ENCODE measurements around the gene FAM114A2.

FAM114A2 gene

DNA sequence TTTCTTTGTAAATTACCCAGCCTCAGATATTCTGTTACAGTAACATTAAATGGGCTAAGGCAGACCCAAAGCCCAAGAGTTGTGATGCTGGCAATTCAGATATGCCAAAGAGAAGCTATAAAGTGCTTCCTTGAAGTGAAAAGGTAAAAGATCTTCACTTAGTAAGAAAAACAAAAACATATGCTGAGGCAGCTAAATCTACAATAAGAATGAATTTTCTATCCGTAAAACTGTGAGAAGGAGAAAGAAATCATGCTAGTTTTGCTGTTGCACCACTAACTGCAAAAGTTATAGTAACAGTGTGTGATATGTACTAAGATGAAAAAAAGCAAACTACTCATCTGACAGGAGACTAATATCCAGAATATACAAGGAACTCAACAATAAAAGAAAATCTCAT, 39.9 kb downstream of the FAM114A2 start:
- no peak for DNase-seq (ENCODE audit: low read depth)
- H3K4me3 ChIP-seq (ENCODE audit: low read depth, low read length): no peak overlapping the region

DNA sequence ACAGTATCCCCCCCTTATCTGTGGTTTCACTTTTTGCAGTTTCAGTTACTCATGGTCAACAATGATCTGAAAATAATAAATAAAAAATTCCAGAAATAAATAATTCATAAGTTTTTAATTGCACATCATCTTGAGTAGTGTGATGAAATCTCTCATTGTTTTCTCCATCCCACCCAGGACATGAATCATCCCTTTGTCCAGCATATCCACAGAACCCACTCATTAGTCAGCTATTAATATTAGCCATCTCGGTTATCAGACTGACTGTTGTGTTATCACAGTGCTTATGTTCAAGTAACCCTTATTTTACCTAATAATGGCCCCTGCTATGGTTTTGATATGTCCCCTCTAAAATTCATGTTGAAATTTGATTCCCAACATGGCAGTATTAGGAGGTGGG, 40.7 kb downstream of the FAM114A2 start:
- DNase-seq (ENCODE audit: low read depth): no peak
- H3K4me3 ChIP-seq (ENCODE audit: low read depth, low read length): no peak overlapping the region

DNA sequence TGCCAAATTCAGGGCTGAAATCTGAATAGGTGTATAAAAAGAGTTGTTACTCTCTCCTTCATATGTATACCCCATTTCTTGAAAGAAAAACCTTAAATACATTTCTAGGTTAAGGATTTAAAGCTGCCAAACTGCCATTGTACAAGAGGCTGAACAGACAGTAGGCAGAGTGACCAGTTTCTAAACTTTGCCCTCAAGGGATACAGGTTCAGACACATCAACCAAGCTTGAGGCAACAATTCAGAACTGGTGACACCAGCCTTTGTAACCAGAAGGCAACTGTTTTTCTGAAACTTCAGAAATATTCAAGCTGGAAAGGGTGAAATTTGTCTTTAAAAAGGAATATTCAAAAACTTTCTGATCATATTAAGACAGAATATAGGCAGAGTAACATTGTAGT, 47.5 kb downstream of the FAM114A2 start:
- H3K4me3 ChIP-seq (ENCODE audit: low read depth, low read length): no peak overlapping the region
- DNase-seq (ENCODE audit: low read depth): no peak

DNA sequence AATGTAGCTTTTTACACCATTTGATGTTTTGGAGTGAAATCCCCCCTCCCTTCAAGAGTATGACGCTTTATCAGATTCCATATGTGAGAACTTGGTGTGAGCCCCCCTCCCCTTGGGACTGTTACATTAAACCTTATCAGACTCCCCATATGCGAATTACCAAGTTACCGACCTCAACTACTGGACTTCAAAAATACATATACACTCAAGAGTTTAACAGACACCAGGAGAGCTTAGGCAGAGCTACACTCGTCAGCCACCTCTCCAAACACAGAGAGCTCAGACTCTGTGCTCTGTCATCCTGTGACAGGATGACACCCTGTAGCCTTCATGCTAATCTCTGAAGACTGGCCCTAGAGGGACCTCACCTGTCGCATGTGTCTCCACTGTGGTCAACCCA, 50.2 kb downstream of the FAM114A2 start:
- DNase-seq (ENCODE audit: low read depth): no peak
- no peak overlapping the region for H3K4me3 ChIP-seq (ENCODE audit: low read depth, low read length)

DNA sequence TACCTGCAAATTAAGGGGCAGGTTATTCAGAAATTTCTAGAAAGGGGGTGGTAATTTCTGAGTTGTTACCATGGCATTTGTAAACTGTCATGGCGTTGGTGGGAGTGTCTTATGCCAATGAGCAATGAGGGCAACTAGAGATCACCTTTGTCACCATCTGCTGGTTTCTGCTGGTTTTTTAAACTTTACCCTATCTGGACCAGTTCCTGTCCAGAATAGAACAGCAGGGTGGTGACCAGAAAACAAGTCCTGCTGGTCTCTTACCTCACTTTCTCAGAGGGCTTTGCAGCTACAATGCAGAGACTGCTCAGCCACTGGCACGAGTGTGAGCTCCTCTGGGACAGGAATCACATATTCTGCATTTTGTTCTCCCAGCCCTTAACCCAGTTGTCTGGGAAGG, 51.4 kb downstream of the FAM114A2 start:
- no peak overlapping the region for H3K4me3 ChIP-seq (ENCODE audit: low read depth, low read length)
- DNase-seq (ENCODE audit: low read depth): no peak

DNA sequence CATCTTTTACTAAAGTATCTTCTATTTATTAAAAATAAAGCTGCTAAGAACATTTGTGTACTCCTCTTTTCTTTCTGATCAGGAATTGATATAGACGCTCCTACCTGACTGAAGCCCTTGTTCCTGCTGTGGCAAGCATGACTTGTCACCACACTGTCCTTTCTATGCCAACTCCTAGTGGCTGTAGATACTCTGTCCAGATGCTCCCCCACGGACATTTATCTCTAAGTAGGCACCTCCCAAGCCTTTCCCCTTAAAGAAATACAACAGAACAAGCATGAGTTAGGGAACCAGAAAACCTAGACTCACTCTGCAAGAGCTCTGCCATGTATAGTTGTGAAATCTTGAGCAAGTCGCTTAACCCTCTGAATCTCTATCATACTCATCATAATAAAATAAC, 53.2 kb downstream of the FAM114A2 start:
- H3K4me3 ChIP-seq (ENCODE audit: low read depth, low read length): no peak overlapping the region
- no peak for DNase-seq (ENCODE audit: low read depth)

DNA sequence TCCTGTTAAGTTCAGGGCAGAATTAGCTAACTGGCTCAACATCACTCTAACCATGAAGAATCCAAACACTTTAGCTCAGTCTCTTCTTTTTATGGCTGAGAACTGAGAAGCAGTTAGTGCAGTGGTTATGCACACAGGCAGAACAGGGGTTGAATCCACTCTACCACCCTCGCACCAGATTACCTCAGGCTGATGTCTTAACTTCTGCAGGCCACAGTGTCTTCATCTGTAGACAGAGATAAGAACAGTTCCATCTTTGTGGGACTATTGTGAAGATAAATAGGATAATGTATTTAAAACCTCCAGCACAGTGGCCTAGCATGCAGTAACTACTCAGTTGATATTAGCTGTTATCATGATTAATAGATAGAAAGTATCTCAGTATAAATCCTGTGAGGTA, 54.8 kb downstream of the FAM114A2 start:
- DNase-seq (ENCODE audit: low read depth): no peak
- no peak overlapping the region for H3K4me3 ChIP-seq (ENCODE audit: low read depth, low read length)

DNA sequence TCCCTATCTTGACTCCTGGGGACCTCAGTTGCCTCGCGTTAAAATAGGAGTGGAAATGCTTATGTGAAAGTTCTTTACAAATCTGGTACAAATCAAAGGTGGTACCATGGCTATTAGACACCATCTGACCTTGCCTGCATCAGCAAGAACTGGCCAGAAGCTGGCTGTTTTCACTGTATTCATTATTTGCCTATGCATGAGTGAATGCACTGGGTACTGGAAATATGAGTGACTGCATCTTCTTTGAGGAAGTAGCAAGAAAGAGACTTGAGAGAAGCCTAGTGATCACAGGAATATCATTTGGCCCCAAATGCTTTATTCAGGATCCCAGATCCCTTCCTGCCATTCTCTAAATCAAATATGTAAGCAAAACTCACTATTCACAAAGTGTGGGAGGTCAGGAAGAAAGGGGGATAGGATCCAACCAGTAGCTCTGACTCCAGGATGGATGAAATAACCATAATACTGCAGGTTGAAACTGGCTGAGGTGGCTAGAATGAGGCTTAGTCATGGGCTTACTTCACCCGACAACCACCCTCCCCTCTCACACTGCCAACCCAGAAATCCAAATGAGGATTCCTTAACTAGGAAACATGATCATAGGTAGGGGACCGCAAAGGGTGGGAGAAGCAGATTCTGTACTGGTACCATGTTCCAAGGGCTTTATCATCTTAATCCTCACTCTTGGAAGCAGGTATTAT, 56.7 kb downstream of the FAM114A2 start:
- DNase-seq (ENCODE audit: low read depth): no peak
- H3K4me3 ChIP-seq (ENCODE audit: low read depth, low read length): no peak overlapping the region

DNA sequence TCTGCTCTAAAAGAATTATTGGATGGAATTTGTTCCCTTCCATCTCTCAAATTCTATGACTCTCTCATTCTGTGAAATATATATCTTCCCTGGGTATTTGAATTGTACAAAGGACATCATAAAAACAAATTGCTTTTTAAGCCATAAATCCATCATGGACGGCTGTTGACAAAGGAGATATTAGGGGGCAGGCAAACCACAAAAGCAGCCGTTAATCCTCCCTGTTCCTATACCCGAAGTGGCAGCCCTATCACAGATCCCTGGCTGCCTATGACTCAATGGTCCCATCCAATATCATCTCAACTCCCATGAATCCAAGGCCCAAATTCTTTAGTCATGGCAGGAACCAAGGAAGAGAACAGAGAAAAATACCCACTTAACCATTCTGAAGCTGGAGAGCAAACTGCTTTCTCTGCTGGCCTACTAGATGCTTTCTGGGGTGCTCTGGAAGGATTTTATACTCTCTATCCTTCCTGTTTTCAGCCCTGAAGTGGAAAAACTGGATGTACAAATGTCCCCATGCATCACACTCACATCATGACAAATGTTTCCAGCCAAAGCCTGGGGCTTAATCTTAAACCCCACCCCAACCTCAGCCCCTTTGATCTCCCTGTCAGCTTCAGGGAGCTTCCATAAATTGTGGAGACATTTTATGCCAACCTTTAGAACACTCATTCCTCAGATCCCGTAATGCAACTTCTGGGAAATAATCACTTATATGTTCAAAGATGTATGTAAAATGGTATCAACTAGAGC, 59.5 kb downstream of the FAM114A2 start:
- DNase-seq (ENCODE audit: low read depth): no peak
- H3K4me3 ChIP-seq (ENCODE audit: low read depth, low read length): no peak overlapping the region

DNA sequence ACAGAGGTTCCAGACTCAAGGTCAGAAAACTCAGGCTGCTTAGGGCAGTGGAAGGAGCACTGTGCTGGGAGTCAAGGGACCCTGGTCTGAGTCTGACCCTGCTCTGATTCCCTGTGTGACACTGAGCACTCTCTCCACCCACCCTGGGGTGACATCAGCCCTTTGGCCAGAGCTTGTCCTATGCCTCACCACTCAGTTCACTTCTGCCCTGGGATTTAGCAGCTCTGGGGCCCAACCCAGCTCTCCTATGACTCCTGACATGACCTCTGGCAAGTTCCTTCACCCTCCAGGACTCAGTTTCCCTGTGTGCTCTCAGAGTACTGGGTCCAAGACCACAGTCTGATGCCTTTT, 63.9 kb downstream of the FAM114A2 start:
- no peak for DNase-seq (ENCODE audit: low read depth)

DNA sequence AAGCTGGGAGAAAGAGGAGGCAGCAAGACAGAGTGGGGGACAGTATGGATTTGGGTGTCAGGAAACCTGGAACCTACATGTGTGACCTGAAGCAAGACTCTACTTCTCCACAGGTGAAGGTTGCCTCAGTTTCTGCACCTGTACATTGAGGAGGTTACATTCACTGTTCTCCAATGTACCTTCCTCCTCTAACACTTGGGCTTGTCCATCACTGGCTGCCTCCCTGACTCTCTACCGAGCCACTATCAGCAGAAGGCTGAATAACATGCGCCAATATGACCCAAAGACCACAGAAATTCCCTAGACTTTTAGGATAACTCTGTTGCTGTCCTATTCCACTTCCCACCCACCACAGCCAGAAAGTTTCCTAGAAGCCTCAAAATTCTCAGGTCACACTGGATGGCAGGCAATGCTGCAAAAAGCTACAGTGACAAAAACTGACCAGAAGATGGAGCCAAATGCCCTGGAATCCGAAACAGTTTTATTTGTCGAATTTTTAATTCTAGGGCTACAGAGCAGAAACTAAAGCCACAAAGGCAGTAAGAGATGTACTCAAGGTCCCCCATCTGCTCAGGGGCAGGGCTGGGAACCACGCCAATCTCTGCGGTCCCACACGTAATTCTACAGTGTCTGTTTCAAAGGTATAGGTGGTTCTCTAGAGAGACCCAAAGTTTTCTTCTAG, 64.4 kb downstream of the FAM114A2 start:
- no peak for DNase-seq (ENCODE audit: low read depth)
- no peak overlapping the region for H3K4me3 ChIP-seq (ENCODE audit: low read depth, low read length)

More for the DNA sequence above, 63.9 kb downstream of the FAM114A2 start:
- no peak overlapping the region for H3K4me3 ChIP-seq (ENCODE audit: low read depth, low read length)

DNA sequence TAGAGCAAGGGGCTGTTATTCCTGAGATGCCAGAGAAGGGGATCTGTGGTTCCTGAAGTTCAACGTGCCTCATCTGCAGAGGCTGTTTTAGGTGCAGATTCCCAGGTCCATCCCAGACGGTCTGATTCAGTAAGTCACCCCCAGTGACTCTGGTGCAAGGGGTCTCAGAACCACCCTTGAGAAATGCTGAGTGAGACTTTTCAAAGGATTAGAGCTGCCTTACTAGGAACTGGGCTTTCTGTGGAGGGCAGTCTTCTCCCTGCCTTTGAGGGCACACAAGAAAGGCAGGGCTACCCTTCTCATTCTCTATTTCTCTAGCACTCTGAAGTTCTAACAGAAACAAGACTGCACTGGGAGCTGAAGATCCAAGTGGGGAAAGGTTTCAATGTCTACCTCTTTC, 66.5 kb downstream of the FAM114A2 start:
- no peak for DNase-seq (ENCODE audit: low read depth)
- no peak overlapping the region for H3K4me3 ChIP-seq (ENCODE audit: low read depth, low read length)

DNA sequence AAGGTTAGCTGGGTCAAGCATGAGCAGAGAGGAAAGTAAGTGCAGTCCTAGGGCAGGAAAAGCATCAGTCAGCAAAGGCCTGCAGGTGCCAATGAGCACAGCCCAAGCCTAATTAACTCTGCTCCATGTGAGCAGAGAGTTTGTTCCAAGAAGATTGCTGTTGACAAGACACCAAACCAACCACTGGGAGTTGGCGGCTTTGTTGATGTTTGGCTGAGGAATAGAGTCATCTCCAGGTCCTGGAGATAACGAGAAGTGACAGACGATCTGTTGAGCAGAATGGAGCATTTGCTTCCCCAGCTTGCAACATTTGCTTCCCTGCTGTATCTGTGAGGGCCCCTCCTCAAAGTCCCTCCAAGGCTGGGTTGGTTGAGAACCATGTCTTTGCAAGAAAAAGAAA, 68.2 kb downstream of the FAM114A2 start:
- H3K4me3 ChIP-seq (ENCODE audit: low read depth, low read length): no peak overlapping the region
- no peak for DNase-seq (ENCODE audit: low read depth)

DNA sequence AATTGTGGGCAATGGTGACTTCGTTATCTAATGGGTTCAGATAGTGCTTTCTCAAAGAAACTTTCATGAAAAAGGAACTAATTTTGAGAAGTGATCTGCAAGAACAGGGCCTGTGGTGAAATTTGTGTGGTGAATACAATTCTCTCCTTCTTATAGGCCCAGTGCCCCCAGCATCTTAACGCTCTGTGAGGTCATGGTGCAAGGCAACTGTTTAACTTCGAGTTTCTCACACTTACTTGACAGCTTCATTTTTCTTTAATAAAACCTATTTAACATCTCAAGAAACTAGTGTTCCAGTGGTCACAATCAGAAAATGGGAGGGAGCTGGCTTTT, 69.2 kb downstream of the FAM114A2 start:
- H3K4me3 ChIP-seq (ENCODE audit: low read depth, low read length): no peak overlapping the region
- DNase-seq (ENCODE audit: low read depth): no peak

DNA sequence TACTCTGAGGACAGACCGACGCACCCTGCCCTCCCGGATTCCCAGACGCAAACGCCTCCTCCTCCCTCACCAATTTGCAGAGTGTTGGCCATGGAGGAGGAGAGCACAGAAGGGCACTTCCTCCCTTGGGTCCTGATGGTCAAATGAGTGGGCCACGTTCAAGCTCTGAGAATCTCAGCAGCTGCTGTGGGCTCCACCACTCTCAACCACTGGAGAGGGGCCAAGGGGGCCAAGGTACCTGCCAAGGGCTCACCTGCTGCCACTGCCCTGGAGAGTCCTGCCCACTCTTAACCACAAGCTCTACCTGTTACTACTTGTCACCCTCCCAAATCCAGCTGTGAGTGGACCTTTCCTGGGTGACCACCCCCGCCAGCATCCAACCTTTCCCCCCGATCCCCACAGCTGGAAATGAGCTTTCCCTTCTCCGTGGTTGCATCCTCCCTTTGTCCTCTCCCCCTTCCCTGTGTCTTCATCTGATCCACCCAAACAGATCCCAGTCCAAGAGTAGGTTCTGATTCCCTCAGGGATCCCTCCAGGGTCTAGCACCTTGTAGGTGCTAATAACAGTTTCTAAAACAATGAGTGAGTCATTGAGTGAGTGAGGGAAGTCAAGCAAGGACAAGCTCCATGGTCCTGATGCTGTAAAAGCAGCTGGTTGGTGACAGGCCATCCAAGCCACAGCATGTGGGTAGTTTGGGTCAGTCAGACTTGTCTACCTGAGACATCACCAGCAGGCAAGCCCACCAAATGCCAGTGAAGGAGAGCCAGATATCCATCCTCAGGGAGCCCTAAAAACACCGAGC, 69.7 kb downstream of the FAM114A2 start:
- no peak overlapping the region for H3K4me3 ChIP-seq (ENCODE audit: low read depth, low read length)
- DNase-seq (ENCODE audit: low read depth): no peak

DNA sequence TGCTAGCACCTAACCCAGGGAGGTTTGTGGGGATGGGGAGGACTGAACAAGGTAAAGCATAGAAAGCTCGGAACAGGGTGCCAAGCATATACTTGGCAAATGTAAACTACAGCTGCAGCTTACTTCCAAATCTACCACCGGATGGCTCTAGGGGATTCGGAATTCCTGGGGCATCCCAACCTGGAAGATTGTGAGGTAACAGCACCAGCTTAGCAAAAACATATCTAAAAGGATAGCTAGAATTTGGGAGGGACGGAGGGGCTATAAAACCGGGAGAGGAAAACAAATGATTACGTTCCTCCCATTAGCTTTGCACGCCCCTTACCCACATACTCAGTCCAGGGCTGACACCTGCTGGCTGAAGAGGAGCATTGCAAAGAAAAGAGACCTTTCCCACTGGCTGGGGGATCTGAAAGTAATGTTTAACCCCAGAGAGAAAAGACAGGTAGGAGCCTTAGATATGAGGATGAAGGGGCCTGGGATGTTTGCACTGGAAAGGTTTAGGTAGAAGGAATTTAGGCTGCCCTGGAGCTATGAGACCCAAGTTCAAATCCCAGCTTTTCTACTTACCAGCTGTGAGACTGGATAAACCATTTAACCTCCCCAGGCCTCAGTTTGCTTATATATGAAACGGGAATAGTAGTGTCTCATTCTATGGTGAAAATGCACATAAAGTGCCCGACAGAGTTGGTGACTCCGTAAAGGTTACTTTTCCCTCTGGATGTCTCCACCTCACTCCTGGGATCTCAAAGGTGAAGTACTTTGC, 73.6 kb downstream of the FAM114A2 start:
- peak overlapping the region; percentile 20 for H3K4me3 ChIP-seq (ENCODE audit: low read depth, low read length)
- DNase-seq (ENCODE audit: low read depth): no peak

DNA sequence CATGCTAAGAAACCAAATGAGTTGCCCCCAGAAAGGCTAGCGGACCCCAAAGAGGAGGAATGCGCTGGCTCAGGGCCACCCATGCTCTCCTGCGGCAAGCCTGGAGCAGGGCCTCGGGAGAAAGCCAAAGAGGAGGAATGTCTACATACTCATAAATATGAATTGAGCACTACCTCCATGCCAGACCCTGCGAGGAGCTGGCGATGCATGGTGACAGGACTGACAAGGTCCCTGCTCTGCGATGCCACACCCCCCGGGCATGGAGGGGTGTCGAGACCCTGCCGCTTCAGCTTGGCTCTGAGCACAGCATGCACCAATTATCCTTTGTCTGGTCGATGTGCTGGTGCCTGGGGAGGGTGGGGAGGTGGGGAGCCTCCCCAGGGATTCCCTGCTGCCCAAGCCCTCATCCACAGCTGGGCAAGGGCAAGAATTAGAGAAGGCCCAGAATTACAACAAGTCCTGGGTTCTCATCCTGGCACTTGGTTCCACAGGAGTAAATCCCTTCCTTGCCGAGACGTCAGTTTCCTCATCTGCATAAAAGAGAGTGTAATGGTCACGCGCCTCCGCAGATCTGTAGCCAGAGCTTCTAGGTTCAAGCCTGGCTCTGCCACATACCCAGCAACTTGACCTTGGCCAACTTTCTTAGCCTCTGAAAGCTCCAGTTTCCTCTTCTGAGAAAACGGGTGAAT, 74.4 kb downstream of the FAM114A2 start:
- H3K4me3 ChIP-seq (ENCODE audit: low read depth, low read length): no peak overlapping the region
- no peak for DNase-seq (ENCODE audit: low read depth)

DNA sequence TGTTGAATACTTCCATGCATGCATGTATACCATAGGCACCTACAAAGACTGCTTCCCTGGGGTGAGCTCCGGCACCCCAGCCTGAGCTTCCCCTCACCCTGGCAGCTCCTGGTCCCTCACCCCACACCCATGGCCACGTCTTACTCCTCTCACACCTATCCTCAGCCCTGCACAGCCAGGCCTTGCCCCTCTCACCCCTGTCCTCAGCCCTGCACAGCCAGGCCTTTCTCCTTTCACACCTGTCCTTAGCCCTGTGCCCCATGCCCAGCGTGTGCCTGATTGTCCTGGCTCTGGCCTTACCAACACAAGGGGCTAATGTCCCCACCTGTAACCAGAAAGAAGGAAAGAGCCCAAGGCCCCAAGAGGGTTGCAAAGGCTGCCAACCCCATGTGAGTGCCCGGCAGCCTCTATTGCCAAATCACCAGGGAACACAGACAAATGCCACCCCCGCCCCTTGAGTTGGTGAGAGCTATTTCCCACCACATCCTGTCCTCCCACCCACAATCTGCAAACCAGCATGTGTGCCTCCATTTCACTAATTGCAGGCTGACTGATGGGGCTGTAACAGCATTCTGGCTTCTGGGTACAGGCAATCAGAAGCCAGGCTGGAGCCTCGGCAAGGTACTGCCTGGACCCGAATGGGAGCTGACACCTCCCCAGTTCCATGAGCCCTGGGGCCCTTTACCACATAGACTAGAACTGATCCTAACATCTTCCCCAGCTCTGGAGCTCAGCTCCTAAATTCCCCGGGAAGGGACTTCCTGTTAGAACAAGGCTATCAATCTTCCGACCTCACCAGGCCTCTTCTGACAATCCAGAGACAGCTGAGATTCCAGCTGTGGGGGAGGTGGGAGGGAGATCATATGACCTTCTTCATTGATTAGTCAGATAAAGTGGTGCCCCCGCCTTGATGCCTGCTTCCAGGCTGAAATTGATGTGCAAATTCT, 78.2 kb downstream of the FAM114A2 start:
- no peak overlapping the region for H3K4me3 ChIP-seq (ENCODE audit: low read depth, low read length)
- DNase-seq (ENCODE audit: low read depth): no peak

All from skeletal muscle cell (primary cell).